ENCODE data around the gene NUDT9.

Gene NUDT9

GRCh38 chr4:87425711-87426110 is 3.3 kb downstream of the NUDT9 start:
- H3K9me2 ChIP-seq (replicated peaks; ENCODE audit: control insufficient read depth, low read length): no peaks in the 10 kb centered on the region
- H3K36me3 ChIP-seq (ENCODE audit: control insufficient read depth, low read length): no peaks in the 10 kb centered on the region
- no peaks in the 10 kb centered on the region for H3K27me3 ChIP-seq (ENCODE audit: control insufficient read depth, low read length)
- H3K27ac ChIP-seq (ENCODE audit: low read depth, low read length): no peak overlapping the region
- peaks cover 91% of the 10 kb centered on the region for H3K79me2 ChIP-seq (ENCODE audit: control insufficient read depth, low read length)
- H3K9me3 ChIP-seq (ENCODE audit: control insufficient read depth, insufficient read depth, low read length): no peaks in the 10 kb centered on the region
- H4K20me1 ChIP-seq (ENCODE audit: control insufficient read depth, insufficient read depth, low read depth, low read length): peaks cover 2% of the 10 kb centered on the region; the same call in 1 of the 2 replicates
- TF ChIP-seq CTCF (IDR thresholded peaks at IDR 0.05; ENCODE audit: low read depth, low read length, poor library complexity, severe bottlenecking) (no peak), EZH2phosphoT487 (IDR thresholded peaks at IDR 0.05; ENCODE audit: borderline replicate concordance, low read length) (no peak)
- H3K4me1 ChIP-seq (ENCODE audit: control insufficient read depth, low read length): peaks cover 26% of the 10 kb centered on the region
- H3K4me3 ChIP-seq (ENCODE audit: low read length): no peak overlapping the region
- no peaks in the 10 kb centered on the region for H3F3A ChIP-seq (ENCODE audit: control insufficient read depth, insufficient read depth)
- no peak overlapping the region for H3K4me2 ChIP-seq (ENCODE audit: low read length)

- peaks cover 2% of the 10 kb centered on the region; the same call in 1 of the 2 replicates for H4K20me1 ChIP-seq (ENCODE audit: control insufficient read depth, insufficient read depth, low read depth, low read length)
- no peaks in the 10 kb centered on the region for H3F3A ChIP-seq (ENCODE audit: control insufficient read depth, insufficient read depth)
- no peak overlapping the region for H3K4me2 ChIP-seq (ENCODE audit: low read length)
- H3K36me3 ChIP-seq (ENCODE audit: control insufficient read depth, low read length): no peaks in the 10 kb centered on the region
- TF ChIP-seq CTCF (IDR thresholded peaks at IDR 0.05; ENCODE audit: low read depth, low read length, poor library complexity, severe bottlenecking) (no peak), EZH2phosphoT487 (IDR thresholded peaks at IDR 0.05; ENCODE audit: borderline replicate concordance, low read length) (no peak)
- H3K9me2 ChIP-seq (replicated peaks; ENCODE audit: control insufficient read depth, low read length): no peaks in the 10 kb centered on the region
- peaks cover 16% of the 10 kb centered on the region for H3K4me1 ChIP-seq (ENCODE audit: control insufficient read depth, low read length)
- peaks cover 96% of the 10 kb centered on the region for H3K79me2 ChIP-seq (ENCODE audit: control insufficient read depth, low read length)
- H3K27ac ChIP-seq (ENCODE audit: low read depth, low read length): no peak overlapping the region
- H3K4me3 ChIP-seq (ENCODE audit: low read length): no peak overlapping the region
- no peaks in the 10 kb centered on the region for H3K27me3 ChIP-seq (ENCODE audit: control insufficient read depth, low read length)
- no peaks in the 10 kb centered on the region for H3K9me3 ChIP-seq (ENCODE audit: control insufficient read depth, insufficient read depth, low read length)
These were observed 4.6 kb downstream of the NUDT9 start for GRCh38 chr4:87426865-87427517.

GRCh38 chr4:87427518-87427868 is 5.1 kb downstream of the NUDT9 start:
- TF ChIP-seq CTCF (IDR thresholded peaks at IDR 0.05; ENCODE audit: low read depth, low read length, poor library complexity, severe bottlenecking) (no peak), EZH2phosphoT487 (IDR thresholded peaks at IDR 0.05; ENCODE audit: borderline replicate concordance, low read length) (no peak)
- peaks cover 98% of the 10 kb centered on the region for H3K79me2 ChIP-seq (ENCODE audit: control insufficient read depth, low read length)

More at GRCh38 chr4:87427518-87427868, 5.1 kb downstream of the NUDT9 start:
- peaks cover 2% of the 10 kb centered on the region; the same call in 1 of the 2 replicates for H4K20me1 ChIP-seq (ENCODE audit: control insufficient read depth, insufficient read depth, low read depth, low read length)
- no peaks in the 10 kb centered on the region for H3K27me3 ChIP-seq (ENCODE audit: control insufficient read depth, low read length)
- no peak overlapping the region for H3K4me3 ChIP-seq (ENCODE audit: low read length)
- no peaks in the 10 kb centered on the region for H3F3A ChIP-seq (ENCODE audit: control insufficient read depth, insufficient read depth)
- no peaks in the 10 kb centered on the region for H3K9me3 ChIP-seq (ENCODE audit: control insufficient read depth, insufficient read depth, low read length)
- peaks cover 16% of the 10 kb centered on the region for H3K4me1 ChIP-seq (ENCODE audit: control insufficient read depth, low read length)
- H3K9me2 ChIP-seq (replicated peaks; ENCODE audit: control insufficient read depth, low read length): no peaks in the 10 kb centered on the region
- no peak overlapping the region for H3K4me2 ChIP-seq (ENCODE audit: low read length)
- no peaks in the 10 kb centered on the region for H3K36me3 ChIP-seq (ENCODE audit: control insufficient read depth, low read length)
- H3K27ac ChIP-seq (ENCODE audit: low read depth, low read length): no peak overlapping the region
